Lung (tissue), 12 donors: ENCODE measurements around the gene GARNL3. TPM values are rescaled to one million over a fixed set of nuclear protein-coding genes. Genes with fewer than 3 reads are reported as not detected.
A peak's percentile ranks its signal among the peaks of the same experiment; 100 is the strongest.

Experiments
- ATAC-seq: fragments of 200-7000 bp; cut with Tn5 transposase; one replicate; pipeline ENCODE4 v1.9.1; 2020; ENCODE audit warnings: moderate number of reproducible peaks; ENCODE audit not compliant: insufficient read depth, low FRiP score
- DNase-seq, 3 donors: peaks; one replicate each; pipeline ENCODE4 v3.0.0-alpha.2; 2013 to 2017
- H3K27ac ChIP-seq, 2 donors: one replicate each; pipeline ENCODE4 v1.5.1; 2013; ENCODE audit warnings: mild to moderate bottlenecking in 2 of 2, moderate library complexity in 2 of 2, control low read depth in 1 of 2, inconsistent platforms in 1 of 2, low read depth in 1 of 2, low read length in 1 of 2
- H3K27me3 ChIP-seq, 3 donors: one replicate each; pipeline ENCODE4 v1.5.1; 2013; ENCODE audit warnings: low read length in 2 of 3; ENCODE audit not compliant: control insufficient read depth in 3 of 3, insufficient read depth in 3 of 3
- H3K36me3 ChIP-seq, 4 donors: one replicate each; pipeline ENCODE4 v1.5.1; 2013; ENCODE audit warnings: low read length in 4 of 4, mild to moderate bottlenecking in 1 of 4, moderate library complexity in 1 of 4; ENCODE audit not compliant: control insufficient read depth in 4 of 4, insufficient read depth in 4 of 4
- H3K4me1 ChIP-seq, 5 donors: one replicate each; pipeline ENCODE4 v1.5.1; 2013; ENCODE audit warnings: low read length in 5 of 5, mild to moderate bottlenecking in 2 of 5, moderate library complexity in 1 of 5; ENCODE audit not compliant: control insufficient read depth in 5 of 5, insufficient read depth in 5 of 5
- H3K4me3 ChIP-seq: one replicate; pipeline ENCODE4 v1.5.1; 2013; ENCODE audit warnings: mild to moderate bottlenecking, control low read depth, moderate library complexity
- H3K9ac ChIP-seq, 2 donors: one replicate each; pipeline ENCODE4 v1.5.1; 2013; ENCODE audit warnings: low read length in 2 of 2, control low read depth in 1 of 2; ENCODE audit not compliant: insufficient read depth in 1 of 2
- H3K9me3 ChIP-seq, 4 donors: one replicate each; pipeline ENCODE4 v1.5.1; 2013; ENCODE audit warnings: low read length in 3 of 4, mild to moderate bottlenecking in 1 of 4, moderate library complexity in 1 of 4; ENCODE audit not compliant: control insufficient read depth in 4 of 4, insufficient read depth in 3 of 4
- whole genome bisulfite sequencing, 2 donors: extraction: QIAGEN DNeasy Blood & Tissue Kit; methylation state at CpG; one replicate each; pipeline ENCODE4 v1.1.7; 2013; 5-methylcytosine and 5-hydroxymethylcytosine counted together
- polyA plus RNA-seq, 2 donors: library from polyadenylated mRNA; stranded (reverse); fragments of 200-250 nt; gene quantifications; one replicate each; pipeline ENCODE4 v1.2.1, GENCODE V29; 2013
- total RNA-seq, 2 donors: library from RNA; depleted of rRNA in 1 of 2; stranded (reverse); fragments of >200 nt in 1 of 2; gene quantifications; one replicate each; pipeline ENCODE4 v1.2.1, GENCODE V29; 2014 to 2021
- TF ChIP-seq, protein P1 (sequence below): IDR thresholded peaks from 2 replicates; pipeline ENCODE4 v1.5.1; 2012; ENCODE audit warnings: mild to moderate bottlenecking; ENCODE audit errors: control extremely low read depth, extremely low read depth
- donor health status: control.
- donor health status: control.
- donor health status: Bipolar disorder and iron deficiency.
- donor health status: healthy.
- donor health status: DM: yes; HTN: yes; CAD: no.

GARNL3 gene
- total and polyA plus RNA-seq, 4 donors: 1.5 to 31.1 (median 4.4) TPM

DNA sequence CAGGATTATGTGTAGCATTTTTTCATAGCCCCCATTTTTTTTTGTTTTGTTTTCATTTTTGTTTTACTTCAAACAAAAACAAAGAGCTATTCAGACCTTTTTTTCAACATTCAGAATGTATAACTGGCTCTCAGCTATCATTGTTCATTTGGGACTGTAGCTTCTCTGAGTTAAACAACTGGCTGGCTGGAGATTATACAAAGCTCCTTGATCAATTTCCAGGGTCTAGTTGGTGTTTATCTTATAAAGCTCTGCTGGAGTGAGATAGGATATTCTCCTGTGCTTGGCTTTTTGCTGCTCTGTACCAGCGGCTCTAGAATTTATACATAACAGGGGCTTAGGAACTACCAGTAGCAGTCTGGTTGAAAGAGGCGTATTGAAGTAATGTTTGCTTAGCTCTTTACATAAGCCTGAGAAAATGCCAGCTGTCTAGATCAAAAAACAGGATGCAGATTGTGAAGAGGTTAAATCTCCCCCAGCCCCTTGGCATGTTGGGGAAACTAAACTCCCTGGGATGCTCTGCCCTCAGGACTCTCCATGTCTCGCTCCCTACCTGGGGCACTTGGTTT lies 15.2 kb downstream of the GARNL3 start:
- Histone ChIP-seq H3K27ac (peak overlapping the region in 1 of 2 donors; percentile 47), H3K9ac (no peak overlapping the region), H3K4me1 (peaks cover 2 to 11% (median 8%) of the 10 kb centered on the region in 5 donors), H3K27me3 (no peaks in the 10 kb centered on the region), H3K9me3 (no peaks in the 10 kb centered on the region), H3K36me3 (no peaks in the 10 kb centered on the region), H3K4me3 (no peak overlapping the region)
- 62 to 81% methylated on average over 3 of the region's 3 CpGs for WGBS, 2 donors
- ATAC-seq: no peak
- peak in 2 of 3 donors; percentile 64 to 71 for DNase-seq
- TF ChIP-seq, protein P1, sequence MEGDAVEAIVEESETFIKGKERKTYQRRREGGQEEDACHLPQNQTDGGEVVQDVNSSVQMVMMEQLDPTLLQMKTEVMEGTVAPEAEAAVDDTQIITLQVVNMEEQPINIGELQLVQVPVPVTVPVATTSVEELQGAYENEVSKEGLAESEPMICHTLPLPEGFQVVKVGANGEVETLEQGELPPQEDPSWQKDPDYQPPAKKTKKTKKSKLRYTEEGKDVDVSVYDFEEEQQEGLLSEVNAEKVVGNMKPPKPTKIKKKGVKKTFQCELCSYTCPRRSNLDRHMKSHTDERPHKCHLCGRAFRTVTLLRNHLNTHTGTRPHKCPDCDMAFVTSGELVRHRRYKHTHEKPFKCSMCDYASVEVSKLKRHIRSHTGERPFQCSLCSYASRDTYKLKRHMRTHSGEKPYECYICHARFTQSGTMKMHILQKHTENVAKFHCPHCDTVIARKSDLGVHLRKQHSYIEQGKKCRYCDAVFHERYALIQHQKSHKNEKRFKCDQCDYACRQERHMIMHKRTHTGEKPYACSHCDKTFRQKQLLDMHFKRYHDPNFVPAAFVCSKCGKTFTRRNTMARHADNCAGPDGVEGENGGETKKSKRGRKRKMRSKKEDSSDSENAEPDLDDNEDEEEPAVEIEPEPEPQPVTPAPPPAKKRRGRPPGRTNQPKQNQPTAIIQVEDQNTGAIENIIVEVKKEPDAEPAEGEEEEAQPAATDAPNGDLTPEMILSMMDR: no peak

DNA sequence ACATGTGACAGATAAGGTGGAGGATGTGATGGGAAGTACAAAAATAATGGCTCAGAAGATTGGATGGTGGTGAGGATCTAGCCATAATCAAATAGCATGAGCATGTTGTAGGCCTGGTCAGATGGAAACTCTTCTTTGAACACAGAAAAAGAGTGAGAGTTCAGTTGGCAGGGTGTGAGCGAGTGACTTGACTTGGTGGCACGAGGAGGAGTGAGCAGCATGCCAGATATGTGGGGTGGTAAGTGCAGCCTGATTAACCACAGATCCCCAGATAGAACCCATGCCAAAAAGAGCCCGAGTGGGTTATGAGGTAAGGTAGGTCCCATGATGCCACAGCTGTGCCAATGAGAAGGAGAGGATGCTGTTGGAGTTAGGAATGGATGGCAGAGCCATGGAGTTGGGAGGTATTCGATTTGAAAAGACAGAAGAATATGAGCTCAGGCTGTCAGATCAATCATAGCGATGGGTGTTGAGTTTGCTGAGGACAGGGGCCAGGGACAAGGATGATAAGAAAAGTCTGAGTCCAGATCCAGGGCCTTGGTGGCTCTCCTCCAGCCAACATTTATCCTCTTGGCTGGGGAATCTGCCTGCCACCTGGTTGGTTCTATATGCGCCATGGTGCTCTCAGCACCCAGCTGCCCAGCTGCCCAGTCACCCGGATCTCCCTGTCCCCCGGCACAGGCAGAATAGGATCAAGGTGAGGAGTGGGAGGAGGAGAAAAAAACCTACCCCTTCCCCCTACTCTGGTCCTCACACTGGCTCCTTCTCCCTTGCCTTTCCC lies 16.5 kb downstream of the GARNL3 start:
- no peaks in the 10 kb centered on the region for H3K27me3 ChIP-seq
- no peaks in the 10 kb centered on the region for H3K36me3 ChIP-seq
- H3K4me3 ChIP-seq: no peak overlapping the region
- WGBS, 2 donors: 92 to 93% methylated on average over 8 of the region's 8 CpGs
- peak overlapping the region; percentile 20 to 48 for H3K27ac ChIP-seq
- ATAC-seq (no peak), DNase-seq (no peak)
- no peaks in the 10 kb centered on the region for H3K9me3 ChIP-seq
- TF ChIP-seq, protein P1: no peak
- peaks cover 2 to 13% (median 9%) of the 10 kb centered on the region in 5 donors for H3K4me1 ChIP-seq
- H3K9ac ChIP-seq: no peak overlapping the region

DNA sequence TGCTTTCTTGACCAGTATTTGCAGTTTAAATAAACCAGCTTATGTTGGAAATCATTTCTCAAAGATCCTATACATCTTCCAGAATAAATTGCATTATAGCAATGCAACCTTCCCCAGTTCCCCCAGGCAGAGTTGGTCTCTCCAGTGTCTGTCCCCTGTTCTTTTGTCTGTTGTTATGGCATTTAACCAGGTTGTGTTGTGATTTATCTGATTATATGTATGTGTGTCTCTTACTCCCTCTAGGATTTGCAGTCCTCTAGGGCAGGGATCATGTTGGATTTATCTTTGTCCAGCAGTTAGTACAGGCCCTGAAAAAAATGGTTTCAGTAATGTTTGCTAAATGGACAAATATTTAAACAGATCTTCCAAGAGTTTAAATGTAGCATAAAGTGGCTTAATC lies 17.3 kb downstream of the GARNL3 start:
- no peaks in the 10 kb centered on the region for H3K27me3 ChIP-seq
- TF ChIP-seq, protein P1: no peak
- no peak overlapping the region for H3K4me3 ChIP-seq
- H3K27ac ChIP-seq: no peak overlapping the region
- H3K9ac ChIP-seq: no peak overlapping the region
- H3K4me1 ChIP-seq: peaks cover 1 to 14% (median 11%) of the 10 kb centered on the region in 5 donors
- no peaks in the 10 kb centered on the region for H3K9me3 ChIP-seq
- DNase-seq: no peak
- no peak for ATAC-seq
- no peaks in the 10 kb centered on the region for H3K36me3 ChIP-seq
